ENCODE data around the gene BRCA1. TPM values are rescaled to one million over a fixed set of nuclear protein-coding genes. Genes with fewer than 3 reads are reported as not detected.
"Not testable (repeated sequence)": the region's sequence is repeated elsewhere in the genome, so short reads cannot be mapped to it uniquely, and the experiment has no call there.

BRCA1 gene
- total RNA-seq, 1 experiment from 2014 or later = 65.3 TPM

DNA sequence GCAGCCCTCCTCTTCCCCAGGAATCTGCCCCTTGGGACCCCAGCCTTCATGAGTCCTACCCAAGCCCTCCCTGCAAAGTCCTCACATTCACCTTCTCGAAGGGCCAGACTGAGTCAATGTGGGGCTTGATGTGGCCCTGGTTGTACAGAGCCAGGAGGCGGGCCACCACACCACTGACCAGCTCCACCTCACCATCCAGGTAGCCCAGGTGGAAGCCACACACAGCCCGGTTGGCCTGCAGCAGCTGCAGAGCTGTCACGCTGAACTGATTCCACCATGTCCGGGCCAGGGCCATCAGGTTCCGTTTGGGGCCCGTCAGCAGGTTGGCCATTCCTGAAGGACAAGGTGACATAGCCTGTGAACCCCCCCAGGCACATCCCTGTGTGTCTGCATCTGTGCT lies 108.9 kb downstream of the BRCA1 start:
- no peaks in the 10 kb centered on the region for H3K4me1 ChIP-seq
- H3K36me3 ChIP-seq = no peaks in the 10 kb centered on the region; the same call in 1 of the 2 replicates
- no peak for DNase-seq
- no peaks in the 10 kb centered on the region for H3K27me3 ChIP-seq
- H3K9me3 ChIP-seq (replicated peaks) = no peaks in the 10 kb centered on the region
- no peak overlapping the region for H3K4me3 ChIP-seq
- no peak overlapping the region for H3K27ac ChIP-seq

DNA sequence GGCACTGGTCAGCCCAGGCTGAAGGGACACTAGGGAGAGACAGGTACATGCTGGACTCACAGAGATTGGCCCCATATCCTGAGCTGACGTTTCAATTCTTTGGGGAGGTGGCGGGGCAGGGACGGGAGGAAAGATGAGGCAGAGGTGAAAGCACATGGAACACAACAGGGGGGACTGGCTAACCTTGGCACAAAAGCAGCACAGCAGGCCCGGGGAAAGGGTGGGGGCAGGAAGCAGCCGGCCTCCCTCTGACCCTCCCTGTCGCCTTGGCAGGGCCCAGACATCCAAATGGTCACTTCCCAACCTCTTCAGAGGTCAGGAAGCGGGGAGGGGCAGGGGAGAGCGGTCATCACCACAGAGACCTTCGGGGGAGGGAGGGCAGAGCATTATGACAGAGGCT lies 109.6 kb downstream of the BRCA1 start:
- DNase-seq = no peak
- no peak overlapping the region for H3K27ac ChIP-seq
- no peaks in the 10 kb centered on the region for H3K4me1 ChIP-seq
- no peaks in the 10 kb centered on the region for H3K27me3 ChIP-seq
- no peaks in the 10 kb centered on the region; the same call in 1 of the 2 replicates for H3K36me3 ChIP-seq
- H3K4me3 ChIP-seq = no peak overlapping the region
- H3K9me3 ChIP-seq (replicated peaks) = no peaks in the 10 kb centered on the region

DNA sequence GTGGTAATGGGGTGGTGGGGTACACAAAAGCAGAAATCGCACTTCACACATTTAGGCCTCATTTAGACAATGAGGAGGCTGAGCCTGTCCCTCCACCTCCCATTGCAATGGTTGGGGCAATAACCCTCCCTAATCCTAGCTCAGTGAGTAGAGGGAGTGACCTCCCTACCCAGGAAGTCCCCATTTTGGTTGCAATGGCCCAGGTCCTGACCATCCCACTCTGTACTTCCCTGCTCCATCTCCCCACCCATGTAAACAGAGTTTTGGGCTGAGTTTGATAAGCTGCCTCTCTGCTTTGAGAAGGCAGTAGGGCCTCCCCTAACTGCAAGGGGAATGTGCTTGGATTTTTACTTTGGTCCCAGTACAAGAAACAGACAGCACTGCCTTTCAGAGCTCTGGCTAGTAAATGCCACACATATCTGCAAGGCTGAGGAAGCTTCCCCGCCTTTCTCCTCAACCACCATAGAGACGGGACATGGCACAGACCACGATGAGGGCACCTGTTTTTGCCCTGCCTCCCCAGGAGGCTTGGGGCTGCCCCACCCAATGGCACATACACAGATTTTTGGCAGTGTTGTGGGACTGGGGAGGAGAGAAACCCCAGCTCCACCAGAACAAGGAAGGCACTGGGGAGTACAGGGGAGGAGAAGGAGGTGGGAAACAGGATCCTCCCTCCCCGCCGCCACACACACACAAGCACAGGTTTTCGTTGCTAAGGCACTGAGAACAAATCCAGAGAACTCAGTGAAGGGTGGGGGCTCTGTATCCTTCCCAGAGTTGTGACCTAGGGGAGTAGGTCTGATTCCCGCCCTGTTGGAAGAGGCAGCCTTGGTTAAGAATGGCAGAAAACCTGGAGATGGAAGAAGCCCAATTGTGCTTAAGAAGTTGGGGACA lies 110.3 kb downstream of the BRCA1 start:
- no peaks in the 10 kb centered on the region for H3K27me3 ChIP-seq
- H3K4me1 ChIP-seq = no peaks in the 10 kb centered on the region
- no peak for DNase-seq
- no peaks in the 10 kb centered on the region; the same call in 1 of the 2 replicates for H3K36me3 ChIP-seq
- H3K4me3 ChIP-seq = no peak overlapping the region
- no peaks in the 10 kb centered on the region for H3K9me3 ChIP-seq (replicated peaks)
- H3K27ac ChIP-seq = no peak overlapping the region

DNA sequence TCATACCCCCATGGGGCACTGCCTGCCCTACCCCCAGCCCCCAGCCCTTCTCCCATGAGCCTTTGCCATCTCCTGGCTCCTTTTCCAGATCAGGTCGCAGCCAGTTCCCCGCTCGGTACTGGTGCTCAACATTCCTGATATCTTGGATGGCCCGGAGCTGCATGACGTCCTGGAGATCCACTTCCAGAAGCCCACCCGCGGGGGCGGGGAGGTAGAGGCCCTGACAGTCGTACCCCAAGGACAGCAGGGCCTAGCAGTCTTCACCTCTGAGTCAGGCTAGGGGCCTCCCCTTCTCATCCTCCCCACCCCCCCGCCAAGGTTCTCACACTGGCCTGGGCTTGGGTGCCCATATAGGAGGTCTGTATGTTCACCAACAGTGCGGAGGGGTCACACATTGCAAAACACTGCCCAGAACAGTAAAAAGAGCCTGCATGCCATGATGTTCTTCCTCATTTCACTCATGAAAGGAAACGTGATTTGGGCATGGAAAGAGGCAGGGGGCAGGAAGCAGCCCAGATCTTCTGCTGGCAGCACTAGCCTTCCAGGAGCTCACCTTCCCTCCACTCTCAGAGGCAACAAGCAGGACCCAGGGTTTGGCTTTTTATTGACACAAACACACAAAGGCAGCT lies 111.0 kb downstream of the BRCA1 start:
- no peaks in the 10 kb centered on the region for H3K27me3 ChIP-seq
- H3K9me3 ChIP-seq (replicated peaks) = no peaks in the 10 kb centered on the region
- no peak overlapping the region for H3K4me3 ChIP-seq
- H3K27ac ChIP-seq = no peak overlapping the region
- no peaks in the 10 kb centered on the region; the same call in 1 of the 2 replicates for H3K36me3 ChIP-seq
- no peaks in the 10 kb centered on the region for H3K4me1 ChIP-seq
- DNase-seq = no peak

DNA sequence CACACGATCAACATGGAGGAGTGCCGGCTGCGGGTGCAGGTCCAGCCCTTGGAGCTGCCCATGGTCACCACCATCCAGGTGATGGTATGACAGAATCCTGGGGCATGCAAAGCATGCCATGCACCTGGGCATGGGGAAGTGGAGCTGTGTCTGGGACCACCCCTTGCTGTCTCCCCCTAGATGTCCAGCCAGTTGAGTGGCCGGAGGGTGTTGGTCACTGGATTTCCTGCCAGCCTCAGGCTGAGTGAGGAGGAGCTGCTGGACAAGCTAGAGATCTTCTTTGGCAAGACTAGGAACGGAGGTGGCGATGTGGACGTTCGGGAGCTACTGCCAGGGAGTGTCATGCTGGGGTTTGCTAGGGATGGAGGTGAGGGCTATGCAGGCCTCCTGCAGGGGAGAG lies 111.9 kb downstream of the BRCA1 start:
- H3K4me3 ChIP-seq = no peak overlapping the region
- no peaks in the 10 kb centered on the region for H3K9me3 ChIP-seq (replicated peaks)
- no peaks in the 10 kb centered on the region for H3K27me3 ChIP-seq
- H3K4me1 ChIP-seq = no peaks in the 10 kb centered on the region
- H3K27ac ChIP-seq = no peak overlapping the region
- DNase-seq = no peak
- no peaks in the 10 kb centered on the region for H3K36me3 ChIP-seq

DNA sequence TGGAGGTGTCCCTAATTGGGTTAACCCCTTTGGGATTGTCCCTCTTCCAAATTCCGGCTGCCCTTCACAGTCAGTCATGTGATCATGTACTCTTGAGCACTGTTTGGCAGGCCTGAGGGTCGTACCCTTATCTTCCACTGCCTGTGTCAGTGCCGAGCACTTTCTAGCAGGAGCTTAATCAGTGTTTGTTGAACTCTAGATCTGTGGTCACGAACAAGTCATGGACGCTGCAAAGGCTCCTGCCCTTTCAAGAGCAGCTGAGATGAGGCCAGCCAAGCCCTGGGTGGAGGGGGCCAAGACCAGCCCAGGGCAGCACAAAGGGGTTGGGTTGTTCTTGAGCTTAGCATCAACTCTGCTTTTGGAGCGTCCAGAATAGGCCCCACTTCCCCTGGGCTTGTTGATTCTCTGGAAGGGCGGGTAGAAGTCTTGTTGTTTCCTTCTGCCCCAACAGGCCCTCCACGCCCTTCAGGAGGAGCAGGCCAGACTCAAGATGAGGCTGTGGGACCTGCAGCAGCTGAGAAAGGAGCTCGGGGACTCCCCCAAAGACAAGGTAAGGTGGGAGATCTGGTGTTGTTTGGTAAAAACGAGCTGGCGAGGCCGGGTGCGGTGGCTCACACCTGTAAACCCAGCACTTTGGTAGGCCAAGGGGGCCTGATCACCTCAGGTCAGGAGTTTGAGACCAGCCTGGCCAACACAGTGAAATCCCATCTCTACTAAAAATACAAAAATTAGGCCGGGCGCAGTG lies 113.3 kb downstream of the BRCA1 start:
- Histone ChIP-seq H3K27me3 (no peaks in the 10 kb centered on the region), H3K36me3 (no peaks in the 10 kb centered on the region), H3K27ac (no peak overlapping the region), H3K9me3 (replicated peaks) (no peaks in the 10 kb centered on the region), H3K4me3 (no peak overlapping the region), H3K4me1 (no peaks in the 10 kb centered on the region)
- no peak for DNase-seq

DNA sequence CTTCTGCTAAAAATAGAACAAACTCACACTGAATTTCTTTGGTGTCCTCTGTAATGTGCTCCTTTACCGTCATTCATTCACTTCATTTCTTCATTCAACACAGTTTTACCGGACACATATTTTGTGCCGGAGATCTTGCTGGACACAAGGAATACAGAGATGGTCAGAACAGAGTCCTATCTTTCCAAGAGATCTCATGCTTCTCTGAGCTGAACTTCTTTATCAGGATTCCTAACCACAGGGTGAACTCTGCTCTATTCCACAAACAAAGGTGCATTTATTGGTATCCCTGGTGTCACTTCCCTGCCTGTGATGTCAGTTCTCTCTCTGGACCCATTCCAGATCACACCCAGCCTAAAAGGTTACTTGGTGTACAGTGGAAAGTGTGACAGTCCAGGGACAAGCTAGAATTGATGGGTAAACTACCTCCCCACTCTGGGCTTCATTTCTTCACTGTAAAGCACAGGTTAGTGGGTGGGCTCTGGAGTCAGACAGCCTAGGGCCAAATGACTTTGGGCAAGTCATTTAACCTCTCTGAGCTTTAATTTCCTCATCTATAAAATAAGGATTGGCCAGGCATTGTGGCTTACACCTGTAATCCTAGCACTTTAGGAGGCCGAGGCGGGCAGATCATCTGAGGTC lies 114.4 kb downstream of the BRCA1 start:
- Histone ChIP-seq H3K36me3 (no peaks in the 10 kb centered on the region), H3K27ac (no peak overlapping the region), H3K9me3 (replicated peaks) (no peaks in the 10 kb centered on the region), H3K27me3 (no peaks in the 10 kb centered on the region), H3K4me1 (no peaks in the 10 kb centered on the region), H3K4me3 (no peak overlapping the region)
- DNase-seq = no peak

DNA sequence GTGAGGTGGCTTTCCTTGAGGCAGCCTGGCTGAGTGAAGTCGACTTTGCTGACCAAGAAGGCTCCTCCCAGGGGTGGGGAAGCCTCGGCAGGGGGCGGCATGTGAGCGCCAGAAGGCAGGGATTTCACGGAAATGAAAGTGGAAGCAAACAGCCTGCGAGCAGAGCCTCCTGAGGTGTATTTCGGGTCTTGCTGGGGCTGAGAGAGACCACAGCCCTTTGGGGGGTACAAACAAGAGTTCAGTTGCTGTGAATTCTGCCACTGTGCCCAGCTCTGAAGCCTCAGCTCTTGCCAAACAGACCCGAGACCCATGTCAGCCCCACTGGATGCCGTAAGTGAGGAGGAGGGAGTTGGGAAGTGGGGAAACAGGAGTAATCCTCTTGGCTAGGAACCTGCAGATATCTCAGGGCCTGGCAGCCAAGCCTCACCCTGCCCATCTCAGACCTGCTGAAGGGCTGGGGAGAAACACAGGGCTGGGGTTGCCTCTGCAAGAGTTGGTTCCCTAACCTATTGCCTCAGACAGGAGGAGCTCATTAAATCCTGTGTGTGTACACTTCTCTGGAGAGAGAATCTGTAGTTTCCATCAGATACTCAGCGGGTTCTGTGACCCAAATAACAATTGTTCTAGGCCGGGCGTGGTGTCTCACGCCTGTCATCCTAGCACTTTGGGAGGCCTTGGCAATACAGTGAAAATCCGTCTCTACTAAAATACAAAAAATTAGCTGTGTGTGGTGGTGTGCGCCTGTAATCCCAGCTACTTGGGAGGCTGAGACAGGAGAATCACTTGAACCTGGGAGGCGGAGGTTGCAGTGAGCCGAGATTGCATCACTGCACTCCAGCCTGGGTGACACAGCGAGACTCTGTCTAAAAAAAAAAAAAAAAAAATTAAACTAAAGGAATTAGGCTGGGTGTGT lies 118.3 kb downstream of the BRCA1 start, which contains the start of gene IFI35:
TSS of gene IFI35 (plus strand) at position 146 of the 913 bp plus-strand sequence. CDS start at position 310, 164 bp downstream.
- no peaks in the 10 kb centered on the region for H3K4me1 ChIP-seq
- H3K27me3 ChIP-seq = no peaks in the 10 kb centered on the region
- H3K36me3 ChIP-seq = peaks cover 25% of the 10 kb centered on the region
- DNase-seq = no peak
- H3K27ac ChIP-seq = no peak within 1 kb of the TSS
- no peaks in the 10 kb centered on the region for H3K9me3 ChIP-seq (replicated peaks)
- H3K4me3 ChIP-seq = no peak within 1 kb of the TSS

DNA sequence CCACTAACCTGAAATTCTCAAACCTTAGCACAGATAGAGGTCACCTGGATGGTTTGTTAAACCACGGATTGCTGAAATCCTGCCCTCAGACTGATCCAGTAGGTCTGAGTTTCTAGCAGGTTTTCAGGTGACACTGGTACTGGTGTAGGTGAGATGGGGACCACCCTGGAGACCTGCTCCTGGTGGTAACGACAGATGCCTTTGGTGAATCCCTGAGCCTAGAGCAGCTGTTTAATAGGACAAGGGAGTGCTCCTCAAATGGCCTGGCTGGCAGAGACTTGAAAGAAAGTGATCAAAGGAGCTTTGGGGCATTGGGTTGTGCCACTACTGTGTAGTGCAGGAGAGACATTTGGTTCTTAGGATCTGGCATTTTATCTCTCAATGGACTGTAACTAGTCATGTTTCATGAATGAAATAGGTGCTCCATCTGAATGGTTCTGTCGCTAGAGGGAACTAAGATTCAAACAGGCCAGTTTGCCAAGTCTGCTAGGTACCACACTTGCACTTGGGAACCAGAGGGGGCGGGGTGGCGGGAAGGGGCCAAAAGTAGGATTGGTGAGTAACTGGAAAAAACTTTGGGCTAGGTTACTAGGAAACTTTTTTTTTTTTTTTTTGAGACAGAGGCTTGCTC lies 121.5 kb downstream of the BRCA1 start:
- H3K36me3 ChIP-seq = peaks cover 58% of the 10 kb centered on the region
- no peaks in the 10 kb centered on the region for H3K4me1 ChIP-seq
- DNase-seq = peak in 1 of 2 experiments; percentile 31
- no peak overlapping the region for H3K27ac ChIP-seq
- no peaks in the 10 kb centered on the region for H3K9me3 ChIP-seq (replicated peaks)
- H3K4me3 ChIP-seq = no peak overlapping the region
- no peaks in the 10 kb centered on the region for H3K27me3 ChIP-seq

DNA sequence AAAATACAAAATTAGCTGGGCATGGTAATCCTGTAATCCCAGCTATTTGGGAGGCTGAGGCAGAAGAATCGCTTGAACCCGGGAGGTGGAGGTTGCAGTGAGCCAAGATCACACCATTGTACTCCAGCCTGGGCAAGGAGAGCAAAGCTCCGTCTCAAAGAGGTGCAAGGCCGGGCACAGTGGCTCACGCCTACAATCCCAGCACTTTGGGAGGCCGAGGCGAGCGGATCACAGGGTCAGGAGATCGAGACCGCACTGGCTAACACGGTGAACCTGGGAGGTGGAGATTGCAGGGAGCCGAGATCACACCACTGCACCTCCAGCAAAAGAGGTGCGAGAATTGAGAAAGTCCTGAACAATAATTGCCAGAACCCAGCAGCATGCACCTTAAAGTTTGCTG lies 124.3 kb downstream of the BRCA1 start:
- H3K36me3 ChIP-seq = peaks cover 58% of the 10 kb centered on the region
- H3K27ac ChIP-seq; H3K4me1 ChIP-seq; DNase-seq; H3K9me3 ChIP-seq (replicated peaks); H3K27me3 ChIP-seq; H3K4me3 ChIP-seq: not testable (repeated sequence)

DNA sequence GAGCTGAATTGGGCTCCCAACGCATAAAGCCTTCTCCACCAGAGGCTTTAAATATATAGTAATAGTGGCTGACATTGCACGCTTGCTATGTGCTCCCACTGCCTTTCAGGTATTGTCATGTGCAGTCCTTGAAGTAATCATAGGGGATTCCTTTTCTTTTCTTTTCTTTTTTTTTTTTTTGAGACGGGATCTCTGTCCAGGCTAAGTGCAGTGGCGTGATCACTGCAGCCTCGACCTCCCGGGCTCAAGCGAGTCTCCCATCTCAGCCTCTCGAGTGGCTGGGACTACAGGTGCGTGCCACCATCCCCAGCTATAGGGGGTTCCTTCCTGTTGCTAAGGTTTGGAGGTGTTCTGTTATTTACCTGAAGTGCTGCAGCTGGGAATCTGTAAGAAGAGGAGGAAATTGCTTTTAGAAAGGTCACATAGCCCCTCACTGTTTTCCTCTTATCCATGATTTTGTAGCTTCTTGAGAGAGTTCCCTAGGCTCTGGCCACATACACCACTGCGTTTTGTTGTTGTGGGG lies 126.1 kb downstream of the BRCA1 start:
- Histone ChIP-seq H3K36me3 (peaks cover 53% of the 10 kb centered on the region), H3K4me1 (no peaks in the 10 kb centered on the region; the same call in 1 of the 2 replicates), H3K27ac (peak overlapping the region; percentile 88), H3K27me3 (no peaks in the 10 kb centered on the region), H3K9me3 (replicated peaks) (no peaks in the 10 kb centered on the region), H3K4me3 (peak overlapping the region; percentile 83)
- no peak for DNase-seq

DNA sequence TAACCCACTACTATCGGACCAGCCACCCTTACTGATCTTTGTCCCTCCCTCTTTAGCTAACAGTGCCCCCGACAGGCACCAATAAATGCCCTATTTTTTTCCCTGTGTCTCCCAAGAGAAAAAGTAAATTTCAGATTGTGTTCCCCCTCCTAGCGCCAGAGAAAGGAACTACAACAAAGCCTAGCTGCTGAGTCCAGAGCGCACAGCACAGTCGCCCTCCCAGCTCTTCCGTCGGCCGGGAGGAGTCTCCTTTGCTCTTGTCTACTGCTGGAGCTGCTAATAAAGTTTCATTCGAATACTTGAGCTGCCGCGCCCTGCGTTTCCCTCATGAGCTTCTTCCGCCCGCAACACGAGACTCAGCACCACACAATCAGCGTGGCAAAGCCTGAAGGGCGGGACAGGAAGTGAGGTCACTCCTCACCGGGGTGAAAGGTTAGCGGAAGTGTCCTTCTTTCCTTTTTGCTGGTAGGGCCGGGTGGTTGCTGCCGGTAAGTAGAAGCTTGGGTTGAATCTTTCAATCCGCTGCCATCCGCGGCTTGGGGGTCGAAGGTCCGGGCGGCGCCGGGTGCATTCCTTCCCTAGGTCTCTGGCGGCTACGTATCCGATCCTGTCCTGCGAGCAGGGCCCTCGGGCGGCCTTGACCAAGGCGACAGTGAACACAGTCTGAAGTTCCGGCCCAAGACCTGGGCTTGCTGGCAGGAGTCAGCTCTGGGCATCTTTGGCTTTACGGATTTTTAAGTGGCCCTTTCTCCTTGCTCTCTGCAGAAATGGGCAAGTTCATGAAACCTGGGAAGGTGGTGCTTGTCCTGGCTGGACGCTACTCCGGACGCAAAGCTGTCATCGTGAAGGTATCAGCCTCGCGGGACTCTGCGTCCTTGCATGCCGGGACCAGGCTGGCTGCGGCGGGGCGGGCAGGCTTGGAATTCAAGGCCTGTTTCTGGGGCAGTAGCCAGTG lies 126.9 kb downstream of the BRCA1 start, which contains the start of gene RPL27:
TSS of gene RPL27 (plus strand) at position 436 of the 955 bp plus-strand sequence. CDS start at position 768, 332 bp downstream.
- peaks cover 47% of the 10 kb centered on the region for H3K36me3 ChIP-seq
- H3K27me3 ChIP-seq = no peaks in the 10 kb centered on the region
- no peaks in the 10 kb centered on the region; the same call in 1 of the 2 replicates for H3K4me1 ChIP-seq
- peak within 1 kb of the TSS; percentile 88 for H3K27ac ChIP-seq
- H3K4me3 ChIP-seq = peak within 1 kb of the TSS; percentile 83
- peak; percentile 99 to 100 for DNase-seq
- H3K9me3 ChIP-seq (replicated peaks) = no peaks in the 10 kb centered on the region

All from SJCRH30 (cell line).